Natural killer cell (primary cell): ENCODE measurements around the gene DHRS4L2. TPM values are rescaled to one million over a fixed set of nuclear protein-coding genes. Genes with fewer than 3 reads are reported as not detected.

Experiments
- ATAC-seq, 3 donors: fragments of 150-1000 bp in 2 of 3; fragments of 200-7000 bp in 1 of 3; cut with Tn5 transposase; 1 replicate in 1 of 3; 2 replicates in 2 of 3; pipeline ENCODE4 v1.10.0; 2021; ENCODE audit warnings: mild to moderate bottlenecking in 2 of 3, moderate library complexity in 2 of 3
- DNase-seq, 2 donors: peaks; one replicate each; pipeline versions ENCODE4 v3.0.0 to v3.0.0-alpha.2; 2013 to 2021; ENCODE audit warnings: mixed read lengths in 1 of 2
- H3K27ac ChIP-seq: one replicate; pipeline ENCODE4 v1.5.1; 2013; ENCODE audit warnings: mild to moderate bottlenecking, low read length
- H3K27me3 ChIP-seq: one replicate; pipeline ENCODE4 v1.6.1; 2013; ENCODE audit warnings: low read length; ENCODE audit not compliant: control insufficient read depth, insufficient read depth
- H3K36me3 ChIP-seq: one replicate; pipeline ENCODE4 v1.6.1; 2013; ENCODE audit warnings: low read length; ENCODE audit not compliant: control insufficient read depth, insufficient read depth
- H3K4me1 ChIP-seq: one replicate; pipeline ENCODE4 v1.6.1; 2013; ENCODE audit warnings: low read length; ENCODE audit not compliant: control insufficient read depth, insufficient read depth
- H3K4me3 ChIP-seq: one replicate; pipeline ENCODE4 v1.5.1; 2013; ENCODE audit warnings: low read length
- H3K9me3 ChIP-seq: one replicate; pipeline ENCODE4 v1.6.1; 2013; ENCODE audit warnings: low read length; ENCODE audit not compliant: control insufficient read depth, insufficient read depth
- H3K27ac Mint-ChIP-seq, 2 donors: one replicate each; pipeline ENCODE4 v1.8.0; 2022; ENCODE audit warnings: mild to moderate bottlenecking in 2 of 2, mixed read lengths in 2 of 2, moderate library complexity in 1 of 2
- H3K27me3 Mint-ChIP-seq, 2 donors: one replicate each; pipeline ENCODE4 v1.8.0; 2022; ENCODE audit warnings: low read depth in 2 of 2, mixed read lengths in 2 of 2
- H3K36me3 Mint-ChIP-seq: one replicate; pipeline ENCODE4 v1.8.0; 2022; ENCODE audit warnings: mixed read lengths
- H3K4me1 Mint-ChIP-seq, 2 donors: one replicate each; pipeline ENCODE4 v1.8.0; 2022; ENCODE audit warnings: mixed read lengths in 2 of 2
- H3K4me3 Mint-ChIP-seq: one replicate; pipeline ENCODE4 v1.8.0; 2022; ENCODE audit warnings: mild to moderate bottlenecking, moderate library complexity, mixed read lengths
- H3K9me3 Mint-ChIP-seq, 2 donors: one replicate each; pipeline ENCODE4 v1.8.0; 2022; ENCODE audit warnings: mixed read lengths in 2 of 2
- WGBS: methylation state at CpG from one replicate; pipeline ENCODE4 v1.1.7; 2013; ENCODE audit warnings: missing lambda C conversion rate; ENCODE audit not compliant: insufficient coverage; 5-methylcytosine and 5-hydroxymethylcytosine counted together
- intact Hi-C: fragments of 100-400 bp; cut with micrococcal nuclease; formaldehyde crosslinking; loops from one replicate; pipeline ENCODE4 v1.14.2; 2022
- total RNA-seq, 4 donors: library from RNA; stranded (reverse); fragments of 120-200 nt in 1 of 4; gene quantifications; one replicate each; pipeline versions ENCODE4 v1.2.3 to v1.2.4, GENCODE V29; 2013 to 2022
- TF ChIP-seq, protein P1 (sequence below): fragments of 200-600 bp; IDR thresholded peaks from one replicate; pipeline ENCODE4 v1.8.0; 2022; ENCODE audit warnings: antibody characterized with exemption

DHRS4L2 gene
- total RNA-seq, 3 donors from 2014 or later (not counting 1 experiment from before 2014, with no cell fraction given), result 8.6 to 12.4 (median 9.7) TPM

DNA sequence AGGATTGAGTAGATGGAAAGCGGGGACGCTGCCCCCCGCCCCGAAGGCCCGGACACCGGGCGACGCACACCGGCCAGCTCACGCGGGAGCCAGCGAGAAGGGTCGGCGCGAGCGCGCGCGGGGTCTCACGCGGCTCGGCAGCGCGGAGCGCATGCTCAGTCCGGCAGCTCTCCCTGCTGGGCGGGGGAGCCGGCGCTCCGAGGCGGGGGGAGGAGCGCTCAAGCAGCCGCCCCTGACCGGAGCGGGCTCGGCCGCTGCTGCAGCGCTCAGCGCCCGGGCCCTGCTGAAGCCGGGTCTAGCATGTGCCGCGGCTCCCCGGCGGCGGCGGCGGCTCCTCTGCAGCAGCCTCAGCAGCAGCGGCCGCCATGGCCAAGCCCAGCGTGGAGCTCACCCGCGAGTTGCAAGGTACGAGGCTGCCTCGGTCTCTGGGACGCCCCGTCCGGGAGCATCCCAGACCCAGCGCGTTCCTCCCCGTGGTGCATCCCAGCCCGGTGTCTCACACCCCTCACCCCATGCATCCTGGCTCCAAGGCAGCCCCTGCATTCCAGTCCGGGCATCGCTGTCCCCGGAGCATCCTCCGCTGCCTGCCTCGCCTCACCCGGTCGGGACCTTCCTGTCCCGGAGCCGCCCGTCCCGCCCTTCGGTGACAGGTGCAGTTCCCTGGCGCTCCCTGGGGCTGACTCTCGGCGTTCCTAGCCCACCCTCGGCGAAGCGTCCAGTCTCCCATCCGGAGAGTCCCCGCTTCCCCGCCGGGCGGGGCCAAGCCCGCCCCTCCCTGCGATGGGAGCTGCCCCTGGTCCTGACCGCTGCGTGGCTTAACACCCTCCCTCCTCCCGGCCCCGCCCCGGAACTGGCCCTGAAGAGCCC is 63.3 kb downstream of the DHRS4L2 start, which contains the start of gene CARMIL3:
Gene CARMIL3, plus strand, starts transcription at position 221 of the 867 bp plus-strand sequence. Its CDS starts 145 bp downstream, at position 366.
- H3K36me3 ChIP-seq, result no peaks in the 10 kb centered on the region
- ATAC-seq (peak; percentile 67 to 82 (median 78)), DNase-seq (peak; percentile 64 to 83)
- no peaks in the 10 kb centered on the region for H3K36me3 Mint-ChIP-seq
- WGBS, result under 1% methylated on average over 92 of the region's 92 CpGs
- H3K9me3 Mint-ChIP-seq, result no peaks in the 10 kb centered on the region
- peaks cover 33% of the 10 kb centered on the region for H3K4me1 ChIP-seq
- H3K27me3 ChIP-seq, result no peaks in the 10 kb centered on the region
- no peaks in the 10 kb centered on the region for H3K9me3 ChIP-seq
- intact Hi-C loops, result loop anchor here (2.0 kb wide), 1 partner anchor 63 kb away; the partner anchor contains the start of genes DCAF11 and NRL
- H3K4me1 Mint-ChIP-seq, result peaks cover 18 to 45% of the 10 kb centered on the region in 2 donors
- H3K27ac ChIP-seq, result no peak within 1 kb of the TSS
- peak within 1 kb of the TSS; percentile 68 for H3K4me3 ChIP-seq
- peak within 1 kb of the TSS; percentile 88 for H3K4me3 Mint-ChIP-seq
- H3K27me3 Mint-ChIP-seq, result peaks cover 0 to 2% of the 10 kb centered on the region in 2 donors
- H3K27ac Mint-ChIP-seq, result peak within 1 kb of the TSS; percentile 69 to 90
- TF ChIP-seq, protein P1, sequence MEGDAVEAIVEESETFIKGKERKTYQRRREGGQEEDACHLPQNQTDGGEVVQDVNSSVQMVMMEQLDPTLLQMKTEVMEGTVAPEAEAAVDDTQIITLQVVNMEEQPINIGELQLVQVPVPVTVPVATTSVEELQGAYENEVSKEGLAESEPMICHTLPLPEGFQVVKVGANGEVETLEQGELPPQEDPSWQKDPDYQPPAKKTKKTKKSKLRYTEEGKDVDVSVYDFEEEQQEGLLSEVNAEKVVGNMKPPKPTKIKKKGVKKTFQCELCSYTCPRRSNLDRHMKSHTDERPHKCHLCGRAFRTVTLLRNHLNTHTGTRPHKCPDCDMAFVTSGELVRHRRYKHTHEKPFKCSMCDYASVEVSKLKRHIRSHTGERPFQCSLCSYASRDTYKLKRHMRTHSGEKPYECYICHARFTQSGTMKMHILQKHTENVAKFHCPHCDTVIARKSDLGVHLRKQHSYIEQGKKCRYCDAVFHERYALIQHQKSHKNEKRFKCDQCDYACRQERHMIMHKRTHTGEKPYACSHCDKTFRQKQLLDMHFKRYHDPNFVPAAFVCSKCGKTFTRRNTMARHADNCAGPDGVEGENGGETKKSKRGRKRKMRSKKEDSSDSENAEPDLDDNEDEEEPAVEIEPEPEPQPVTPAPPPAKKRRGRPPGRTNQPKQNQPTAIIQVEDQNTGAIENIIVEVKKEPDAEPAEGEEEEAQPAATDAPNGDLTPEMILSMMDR, result no peak

DNA sequence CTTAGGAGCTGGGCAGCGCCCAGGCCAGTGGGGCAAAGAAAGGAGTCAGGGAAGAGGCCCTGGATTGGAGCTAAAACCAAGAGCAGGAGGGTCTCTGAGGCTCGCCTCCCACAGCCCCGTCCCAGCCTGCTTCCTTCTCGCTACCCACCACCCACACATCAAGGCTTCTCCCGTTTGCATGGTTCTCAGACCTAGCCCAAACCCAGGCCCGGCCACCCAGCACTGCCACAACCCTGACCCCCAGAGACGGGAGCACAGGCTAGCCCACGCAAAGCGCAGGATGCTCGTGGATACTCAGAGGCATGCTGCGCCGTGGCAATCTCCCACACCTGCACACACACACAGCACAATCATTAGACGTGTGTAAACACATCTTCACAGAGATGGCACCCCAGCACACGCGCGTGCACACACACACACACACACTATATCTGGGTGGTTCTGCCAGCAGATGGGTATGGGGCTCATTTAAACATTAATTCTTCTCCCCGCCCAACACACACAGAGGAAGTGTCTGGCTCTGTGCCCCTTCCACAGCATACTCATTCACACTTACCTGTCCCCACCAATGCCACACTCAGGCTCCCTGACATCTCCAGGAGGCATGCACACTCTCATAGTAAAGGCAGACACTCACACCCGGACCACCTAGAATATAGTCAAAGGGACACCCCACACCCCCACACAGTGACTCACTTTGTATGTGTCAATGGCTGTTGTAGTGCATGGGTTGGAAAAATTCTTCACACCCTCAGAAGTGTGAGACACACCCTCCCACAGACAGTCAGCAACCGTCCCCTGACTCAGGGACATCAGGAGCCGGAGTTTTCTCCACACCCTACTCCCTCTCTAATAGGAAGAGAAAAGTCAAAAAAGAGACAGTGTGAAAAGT is 64.2 kb downstream of the DHRS4L2 start:
- H3K27ac ChIP-seq, result no peak overlapping the region
- peak overlapping the region; percentile 68 for H3K4me3 ChIP-seq
- H3K27ac Mint-ChIP-seq, result peak overlapping the region; percentile 69 to 90
- no peaks in the 10 kb centered on the region for H3K36me3 ChIP-seq
- DNase-seq (peak; percentile 51 to 53), ATAC-seq (peak; percentile 73 to 77 (median 77))
- peak overlapping the region; percentile 88 for H3K4me3 Mint-ChIP-seq
- peaks cover 18 to 45% of the 10 kb centered on the region in 2 donors for H3K4me1 Mint-ChIP-seq
- H3K27me3 ChIP-seq, result no peaks in the 10 kb centered on the region
- H3K9me3 Mint-ChIP-seq, result no peaks in the 10 kb centered on the region
- TF ChIP-seq, protein P1, result no peak
- 53% methylated on average over 17 of the region's 20 CpGs for WGBS
- H3K4me1 ChIP-seq, result peaks cover 33% of the 10 kb centered on the region
- H3K9me3 ChIP-seq, result no peaks in the 10 kb centered on the region
- H3K27me3 Mint-ChIP-seq, result peaks cover 0 to 2% of the 10 kb centered on the region in 2 donors
- intact Hi-C loops, result loop anchor here (2.0 kb wide), 1 partner anchor 62 kb away; the partner anchor contains the start of genes DCAF11 and NRL
- H3K36me3 Mint-ChIP-seq, result no peaks in the 10 kb centered on the region

DNA sequence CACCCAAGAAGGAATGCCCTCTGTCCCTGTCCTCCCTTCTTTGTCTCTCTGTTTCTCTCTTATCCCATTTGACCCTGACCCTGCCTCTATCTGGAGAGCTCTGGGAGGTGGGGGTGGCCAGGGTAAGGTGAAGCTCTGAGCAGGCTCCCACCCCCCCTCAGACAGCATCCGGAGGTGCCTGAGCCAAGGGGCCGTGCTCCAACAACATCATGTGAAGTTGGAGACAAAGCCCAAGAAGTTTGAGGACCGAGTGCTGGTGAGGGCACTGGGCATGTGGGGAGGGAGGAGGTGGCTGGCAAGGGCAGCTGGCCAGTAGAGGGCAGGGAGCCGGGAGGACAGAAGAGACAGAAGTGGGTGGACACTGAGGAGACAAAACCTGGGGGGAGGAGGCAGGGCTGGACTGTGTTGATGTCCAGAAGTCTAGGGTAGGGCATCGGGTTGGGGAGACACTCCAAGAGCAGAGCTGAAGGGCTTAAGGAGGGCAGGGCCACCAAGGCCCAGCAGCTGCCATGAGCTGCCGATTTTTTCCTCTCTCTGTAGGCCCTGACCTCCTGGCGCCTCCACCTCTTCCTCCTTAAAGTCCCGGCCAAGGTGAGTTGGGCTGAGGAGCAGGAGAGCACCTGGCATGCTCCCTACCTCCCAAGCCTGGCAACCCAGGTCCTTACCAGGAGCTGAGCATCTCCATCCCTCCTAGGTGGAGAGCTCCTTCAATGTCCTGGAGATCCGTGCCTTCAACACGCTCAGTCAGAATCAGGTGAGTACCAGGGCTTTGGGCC is 65.0 kb downstream of the DHRS4L2 start:
- Mint-ChIP-seq H3K27ac (peak overlapping the region; percentile 69 to 90), H3K27me3 (peaks cover 0 to 5% of the 10 kb centered on the region in 2 donors), H3K9me3 (no peaks in the 10 kb centered on the region), H3K4me1 (peaks cover 18 to 51% of the 10 kb centered on the region in 2 donors), H3K4me3 (peak overlapping the region; percentile 88), H3K36me3 (no peaks in the 10 kb centered on the region)
- no peak for ATAC-seq
- H3K4me1 ChIP-seq, result peaks cover 31% of the 10 kb centered on the region
- no peaks in the 10 kb centered on the region for H3K9me3 ChIP-seq
- H3K27me3 ChIP-seq, result no peaks in the 10 kb centered on the region
- WGBS, result 94% methylated on average over 10 of the region's 10 CpGs
- no peaks in the 10 kb centered on the region for H3K36me3 ChIP-seq
- no peak for DNase-seq
- no peak overlapping the region for H3K27ac ChIP-seq
- no peak overlapping the region for H3K4me3 ChIP-seq
- TF ChIP-seq, protein P1, result no peak
- intact Hi-C loops, result loop anchor here (2.0 kb wide), 1 partner anchor 61 kb away; the partner anchor contains the start of genes DCAF11 and NRL
